ENCODE measurements around the gene CACNG4.

DNA sequence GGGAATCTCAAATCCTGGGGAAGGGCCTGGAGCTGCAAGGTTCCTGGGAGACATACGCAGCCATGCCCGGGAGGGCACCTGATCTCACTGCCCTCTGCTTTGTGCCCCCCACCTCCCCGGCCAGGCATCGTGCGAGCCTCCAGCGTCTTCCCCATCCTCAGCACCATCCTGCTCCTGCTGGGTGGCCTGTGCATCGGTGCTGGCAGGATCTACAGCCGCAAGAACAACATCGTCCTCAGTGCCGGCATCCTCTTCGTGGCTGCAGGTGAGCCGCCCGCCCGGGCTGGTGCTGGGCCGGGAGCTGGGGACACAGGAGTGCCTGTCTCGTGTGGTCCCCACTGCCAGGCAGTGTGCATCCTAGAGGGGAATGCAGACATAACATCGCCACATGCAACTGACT, 60.2 kb downstream of the CACNG4 start:
- TF ChIP-seq, protein P1, sequence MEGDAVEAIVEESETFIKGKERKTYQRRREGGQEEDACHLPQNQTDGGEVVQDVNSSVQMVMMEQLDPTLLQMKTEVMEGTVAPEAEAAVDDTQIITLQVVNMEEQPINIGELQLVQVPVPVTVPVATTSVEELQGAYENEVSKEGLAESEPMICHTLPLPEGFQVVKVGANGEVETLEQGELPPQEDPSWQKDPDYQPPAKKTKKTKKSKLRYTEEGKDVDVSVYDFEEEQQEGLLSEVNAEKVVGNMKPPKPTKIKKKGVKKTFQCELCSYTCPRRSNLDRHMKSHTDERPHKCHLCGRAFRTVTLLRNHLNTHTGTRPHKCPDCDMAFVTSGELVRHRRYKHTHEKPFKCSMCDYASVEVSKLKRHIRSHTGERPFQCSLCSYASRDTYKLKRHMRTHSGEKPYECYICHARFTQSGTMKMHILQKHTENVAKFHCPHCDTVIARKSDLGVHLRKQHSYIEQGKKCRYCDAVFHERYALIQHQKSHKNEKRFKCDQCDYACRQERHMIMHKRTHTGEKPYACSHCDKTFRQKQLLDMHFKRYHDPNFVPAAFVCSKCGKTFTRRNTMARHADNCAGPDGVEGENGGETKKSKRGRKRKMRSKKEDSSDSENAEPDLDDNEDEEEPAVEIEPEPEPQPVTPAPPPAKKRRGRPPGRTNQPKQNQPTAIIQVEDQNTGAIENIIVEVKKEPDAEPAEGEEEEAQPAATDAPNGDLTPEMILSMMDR (IDR thresholded peaks at IDR 0.05; ENCODE audit: low read depth, low read length, poor library complexity, severe bottlenecking): no peak
- TF ChIP-seq EZH2phosphoT487 (IDR thresholded peaks at IDR 0.05; ENCODE audit: borderline replicate concordance, low read length): no peak
